ENCODE results near the gene DNA2.
"Not testable (repeated sequence)": the region's sequence is repeated elsewhere in the genome, so short reads cannot be mapped to it uniquely, and the experiment has no call there.

The DNA2 gene, protein sequence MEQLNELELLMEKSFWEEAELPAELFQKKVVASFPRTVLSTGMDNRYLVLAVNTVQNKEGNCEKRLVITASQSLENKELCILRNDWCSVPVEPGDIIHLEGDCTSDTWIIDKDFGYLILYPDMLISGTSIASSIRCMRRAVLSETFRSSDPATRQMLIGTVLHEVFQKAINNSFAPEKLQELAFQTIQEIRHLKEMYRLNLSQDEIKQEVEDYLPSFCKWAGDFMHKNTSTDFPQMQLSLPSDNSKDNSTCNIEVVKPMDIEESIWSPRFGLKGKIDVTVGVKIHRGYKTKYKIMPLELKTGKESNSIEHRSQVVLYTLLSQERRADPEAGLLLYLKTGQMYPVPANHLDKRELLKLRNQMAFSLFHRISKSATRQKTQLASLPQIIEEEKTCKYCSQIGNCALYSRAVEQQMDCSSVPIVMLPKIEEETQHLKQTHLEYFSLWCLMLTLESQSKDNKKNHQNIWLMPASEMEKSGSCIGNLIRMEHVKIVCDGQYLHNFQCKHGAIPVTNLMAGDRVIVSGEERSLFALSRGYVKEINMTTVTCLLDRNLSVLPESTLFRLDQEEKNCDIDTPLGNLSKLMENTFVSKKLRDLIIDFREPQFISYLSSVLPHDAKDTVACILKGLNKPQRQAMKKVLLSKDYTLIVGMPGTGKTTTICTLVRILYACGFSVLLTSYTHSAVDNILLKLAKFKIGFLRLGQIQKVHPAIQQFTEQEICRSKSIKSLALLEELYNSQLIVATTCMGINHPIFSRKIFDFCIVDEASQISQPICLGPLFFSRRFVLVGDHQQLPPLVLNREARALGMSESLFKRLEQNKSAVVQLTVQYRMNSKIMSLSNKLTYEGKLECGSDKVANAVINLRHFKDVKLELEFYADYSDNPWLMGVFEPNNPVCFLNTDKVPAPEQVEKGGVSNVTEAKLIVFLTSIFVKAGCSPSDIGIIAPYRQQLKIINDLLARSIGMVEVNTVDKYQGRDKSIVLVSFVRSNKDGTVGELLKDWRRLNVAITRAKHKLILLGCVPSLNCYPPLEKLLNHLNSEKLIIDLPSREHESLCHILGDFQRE

GRCh38 chr10:68471586-68472408, at the start of gene DNA2:
TSS of gene DNA2 (minus strand) at chr10:68471973. CDS start at chr10:68471864, 109 bp downstream.
- DNase-seq (ENCODE audit: low read depth), result peak; percentile 58

GRCh38 chr10:68518609-68519008, 46.8 kb upstream of the DNA2 start:
- not testable (repeated sequence) for DNase-seq (ENCODE audit: low read depth)

DNA sequence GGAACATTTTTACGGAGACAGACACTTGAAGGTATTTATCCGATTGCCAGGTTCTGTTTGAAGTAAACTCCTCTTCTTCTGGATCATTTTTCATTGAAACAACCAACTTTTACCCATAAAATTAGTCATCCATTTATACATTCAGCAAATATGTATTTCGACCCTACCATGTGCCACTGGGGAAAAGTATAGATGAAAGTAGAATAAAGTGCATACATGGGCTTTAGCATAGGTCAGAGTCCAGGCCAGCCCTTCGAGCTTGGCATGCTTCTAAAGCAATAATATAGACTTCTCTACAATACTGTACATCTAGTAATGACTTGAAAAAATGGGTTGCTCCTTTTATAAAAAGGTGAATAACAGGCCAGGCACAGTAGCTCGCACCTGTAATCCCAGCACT, 45.4 kb upstream of the DNA2 start:
- DNase-seq (ENCODE audit: low read depth), result no peak

DNA sequence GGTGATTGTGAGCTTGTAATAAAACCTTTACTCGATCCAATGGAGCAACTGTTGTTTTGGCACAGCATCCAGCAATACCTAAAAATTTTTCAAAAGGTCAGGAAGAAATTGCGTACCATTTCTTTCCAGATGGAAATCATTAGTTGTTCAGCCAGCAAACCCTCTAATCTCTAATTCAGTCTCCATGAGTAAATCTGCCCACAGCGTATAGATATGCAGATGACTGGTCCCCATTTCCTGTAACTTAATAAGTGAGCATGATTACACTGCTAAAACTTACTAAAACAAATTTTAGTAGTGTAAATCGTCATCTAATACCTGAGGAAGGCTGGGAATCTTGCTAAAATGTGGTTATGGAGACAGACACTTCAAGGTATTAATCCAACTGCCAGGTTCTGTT, 45.0 kb upstream of the DNA2 start:
- no peak for DNase-seq (ENCODE audit: low read depth)

- not testable (repeated sequence) for DNase-seq (ENCODE audit: low read depth)
These were observed 44.4 kb upstream of the DNA2 start for GRCh38 chr10:68516216-68516615.

DNA sequence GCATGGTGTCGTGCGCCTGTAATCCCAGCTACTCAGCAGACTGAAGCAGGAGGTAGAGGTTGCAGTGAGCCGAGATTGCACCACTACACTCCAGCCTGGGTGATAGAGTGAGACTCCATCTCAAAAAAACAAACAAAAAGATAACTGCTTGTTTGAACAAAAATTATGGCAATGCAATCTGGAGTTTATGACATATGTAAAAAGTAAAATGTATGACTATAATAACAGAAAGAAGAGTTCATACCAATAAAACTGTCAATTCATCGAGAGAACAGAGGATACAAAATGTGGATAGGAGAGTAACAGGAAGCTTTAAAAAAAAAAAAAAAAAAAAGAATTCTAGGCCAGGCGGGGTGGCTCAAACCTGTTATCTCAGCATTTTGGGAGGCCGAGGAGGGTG, 36.3 kb upstream of the DNA2 start:
- no peak for DNase-seq (ENCODE audit: low read depth)

DNA sequence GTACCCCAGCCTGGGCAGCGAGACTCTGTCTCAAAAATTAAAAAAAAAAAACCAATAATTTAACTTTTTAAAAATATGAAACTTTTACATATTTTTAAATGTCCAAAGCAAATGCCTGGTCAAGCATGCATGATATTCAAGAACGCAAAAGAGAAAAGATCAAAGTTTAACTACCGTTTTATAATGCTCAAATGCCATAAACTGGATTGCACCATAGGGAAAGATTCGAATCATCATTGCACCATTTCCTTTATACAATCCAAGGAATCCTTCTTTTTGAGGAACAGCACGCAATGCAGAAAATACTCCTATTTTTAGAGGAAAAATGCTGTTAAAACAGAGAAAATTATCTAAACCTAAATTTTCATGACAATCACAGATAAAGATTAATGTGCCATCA, 34.6 kb upstream of the DNA2 start:
- DNase-seq (ENCODE audit: low read depth), result no peak

DNA sequence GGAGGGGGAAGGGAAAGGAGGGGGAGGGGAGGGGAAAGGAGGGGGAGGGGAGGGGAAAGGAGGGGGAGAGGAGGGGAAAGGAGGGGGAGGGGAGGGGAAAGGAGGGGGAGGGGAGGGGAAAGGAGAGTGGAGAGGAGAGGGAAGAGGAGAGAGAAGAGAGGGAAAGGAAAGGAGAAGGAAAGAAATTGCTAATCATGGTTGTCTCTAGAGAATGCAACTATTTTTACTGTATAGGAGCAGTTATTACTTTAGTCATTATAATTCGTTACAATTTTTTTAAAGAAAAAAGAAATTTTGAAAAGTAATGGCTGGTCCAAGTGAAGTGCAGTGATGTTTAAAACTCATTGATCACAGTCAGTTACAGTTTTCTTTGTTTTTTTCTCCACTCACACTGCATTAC, 31.1 kb upstream of the DNA2 start:
- DNase-seq (ENCODE audit: low read depth), result no peak

GRCh38 chr10:68501691-68502090, 29.9 kb upstream of the DNA2 start:
- DNase-seq (ENCODE audit: low read depth), result no peak

DNA sequence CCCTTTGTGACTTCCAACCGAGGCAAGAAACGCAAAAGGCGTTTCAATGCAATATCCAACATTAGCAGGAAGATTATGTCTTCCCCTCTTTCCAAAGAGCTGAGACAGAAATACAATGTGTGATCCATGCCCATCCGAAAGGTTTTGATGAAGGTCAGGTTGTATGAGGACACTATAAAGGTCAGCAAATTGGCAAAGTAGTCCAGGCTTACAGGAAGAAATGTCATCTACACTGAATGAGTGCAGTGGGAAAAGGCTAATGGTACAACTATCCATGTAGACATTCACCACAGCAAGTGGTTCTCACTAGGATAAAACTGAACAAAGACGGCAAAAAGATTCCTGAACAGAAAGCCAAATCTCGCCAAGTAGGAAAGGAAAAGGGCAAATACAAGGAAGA, 27.8 kb upstream of the DNA2 start:
- DNase-seq (ENCODE audit: low read depth), result no peak

GRCh38 chr10:68496072-68496471, 24.3 kb upstream of the DNA2 start:
- no peak for DNase-seq (ENCODE audit: low read depth)

- no peak for DNase-seq (ENCODE audit: low read depth)
These were observed 20.3 kb upstream of the DNA2 start for GRCh38 chr10:68492118-68492517.

- DNase-seq (ENCODE audit: low read depth), result no peak
These were observed 18.1 kb upstream of the DNA2 start for GRCh38 chr10:68489919-68490318.

GRCh38 chr10:68474021-68474420, 2.2 kb upstream of the DNA2 start:
- no peak for DNase-seq (ENCODE audit: low read depth)

DNA sequence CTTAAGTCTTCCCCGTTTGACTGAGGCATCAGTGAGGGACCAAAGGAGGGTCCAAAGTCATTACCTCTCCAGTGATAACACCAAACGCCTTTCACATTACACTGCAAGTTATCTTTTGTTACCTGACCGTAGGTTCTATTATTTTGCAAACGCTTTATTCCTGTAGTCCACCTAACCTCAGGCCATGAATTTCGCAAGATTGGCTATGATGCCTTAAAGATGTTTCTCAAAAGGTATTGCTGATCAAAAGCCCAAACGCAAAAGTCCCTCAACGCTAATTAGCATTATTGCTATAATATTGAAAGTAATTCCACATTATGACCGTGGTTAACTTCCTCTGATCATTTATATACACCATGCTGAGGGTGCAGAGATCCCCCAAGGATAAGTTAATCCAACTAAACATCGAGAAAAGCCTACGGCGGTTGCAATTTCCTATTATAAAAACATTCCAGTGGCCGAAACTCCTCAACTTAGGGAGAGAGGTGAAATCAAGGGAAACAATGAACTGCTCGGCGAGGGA, 649 bp downstream of the DNA2 start:
- no peak for DNase-seq (ENCODE audit: low read depth)

DNA sequence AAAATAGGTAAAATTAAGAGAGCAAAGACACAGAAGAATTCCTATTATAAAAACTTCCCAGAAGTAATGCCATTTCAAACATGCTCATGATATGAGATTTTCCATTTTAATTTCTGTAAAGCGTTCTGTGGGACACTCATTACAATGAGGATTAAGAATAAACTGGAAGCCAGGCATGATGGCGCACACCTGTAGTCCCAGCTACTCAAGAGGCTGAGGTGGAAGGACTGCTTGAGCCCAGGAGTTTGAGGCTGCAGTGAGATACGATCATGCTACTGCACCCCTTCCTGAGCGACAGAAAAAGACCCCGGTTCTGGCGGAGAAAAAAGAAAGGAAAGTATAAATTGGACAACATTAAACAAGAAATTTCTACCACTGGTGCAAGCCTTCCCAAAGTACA, 1.5 kb downstream of the DNA2 start:
- DNase-seq (ENCODE audit: low read depth), result no peak

- DNase-seq (ENCODE audit: low read depth), result no peak
These were observed 1.9 kb downstream of the DNA2 start for GRCh38 chr10:68469838-68470237.

DNA sequence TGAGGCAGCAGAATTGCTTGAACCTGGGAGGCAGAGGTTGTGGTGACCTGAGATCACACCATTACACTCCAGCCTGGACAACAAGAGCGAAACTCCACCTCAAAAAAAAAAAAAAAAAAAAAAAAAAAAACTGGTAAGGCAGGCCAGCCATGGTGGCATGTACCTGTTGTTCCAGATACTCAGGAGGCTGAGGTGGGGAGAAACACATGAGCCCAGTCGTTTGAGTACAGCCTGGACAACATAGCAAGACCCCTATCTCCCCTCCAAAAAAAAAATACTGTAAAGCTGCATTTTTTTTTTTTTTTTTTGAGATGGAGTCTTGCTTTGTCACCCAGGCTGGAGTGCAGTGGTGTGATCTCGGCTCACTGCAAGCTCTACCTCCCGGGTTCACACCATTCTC, 7.0 kb downstream of the DNA2 start:
- not testable (repeated sequence) for DNase-seq (ENCODE audit: low read depth)

GRCh38 chr10:68463365-68464093, 8.2 kb downstream of the DNA2 start:
- DNase-seq (ENCODE audit: low read depth), result no peak

- DNase-seq (ENCODE audit: low read depth), result no peak
These were observed 9.2 kb downstream of the DNA2 start for GRCh38 chr10:68462536-68462935.

- no peak for DNase-seq (ENCODE audit: low read depth)
These were observed 10.7 kb downstream of the DNA2 start for GRCh38 chr10:68461032-68461431.

Data from activated T-helper 1 cell treated with Interleukin-2 at 50 U/mL for 16 hours (primary cell).